SHP77 treated with DMSO at 0.1 percent for 48 hours (cell line): ENCODE measurements around the gene NKAP.
A peak's percentile ranks its signal among the peaks of the same experiment; 100 is the strongest.
"Not testable (repeated sequence)": the region's sequence is repeated elsewhere in the genome, so short reads cannot be mapped to it uniquely, and the experiment has no call there.

Source experiments
- DNase-seq: peaks from one replicate; lab custom pipeline; 2025; lab: John Stamatoyannopoulos, UW

NKAP gene

DNA sequence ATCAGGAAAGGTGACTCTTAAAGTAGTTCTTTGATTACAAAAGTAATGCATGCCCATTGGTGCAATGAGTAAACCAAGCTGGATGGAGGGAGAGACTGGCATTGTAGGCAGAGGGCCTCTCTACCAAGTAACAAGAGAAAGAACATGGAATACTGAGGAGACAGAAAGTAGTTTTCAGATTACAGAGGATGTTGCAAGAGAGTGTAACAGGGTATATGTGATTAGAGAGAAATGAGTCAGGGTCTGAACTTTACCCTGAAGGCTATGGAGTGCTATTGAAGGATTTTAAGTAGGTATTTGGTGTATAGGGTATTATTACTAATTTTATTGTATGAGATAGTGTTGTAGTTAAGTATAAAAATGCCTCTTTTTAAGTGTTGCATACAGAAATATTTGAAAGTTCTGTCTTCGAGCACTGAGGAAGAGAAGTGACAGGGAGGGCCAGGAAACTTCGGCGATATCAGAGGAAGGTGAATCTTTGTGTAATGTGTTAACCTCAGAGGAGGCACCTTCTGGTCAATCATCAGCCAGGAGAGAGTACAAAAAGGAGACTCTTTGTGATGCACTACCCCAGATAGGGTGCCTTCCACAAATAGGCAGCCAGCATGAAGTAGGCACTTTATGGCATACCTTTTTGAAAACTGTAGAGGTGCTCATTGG lies 8.2 kb downstream of the NKAP start:
- no peak for DNase-seq

DNA sequence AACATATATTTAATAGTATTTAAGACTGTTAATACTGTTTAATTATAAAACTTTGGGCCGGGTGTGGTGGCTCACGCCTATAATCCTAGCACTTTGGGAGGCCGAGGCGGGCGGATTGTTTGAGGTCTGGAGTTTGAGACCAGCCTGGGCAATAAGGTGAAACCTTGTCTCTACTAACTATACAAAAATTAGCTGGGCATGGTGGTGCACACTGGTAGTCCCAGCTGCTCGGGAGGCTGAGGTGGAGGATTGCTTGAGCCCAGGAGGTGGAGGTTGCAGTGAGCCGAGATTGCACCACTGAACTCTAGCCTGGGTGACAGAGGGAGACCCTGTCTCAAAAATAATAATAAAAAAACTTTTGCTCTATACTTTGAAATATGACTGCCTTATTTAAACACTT lies 21.2 kb downstream of the NKAP start:
- not testable (repeated sequence) for DNase-seq

DNA sequence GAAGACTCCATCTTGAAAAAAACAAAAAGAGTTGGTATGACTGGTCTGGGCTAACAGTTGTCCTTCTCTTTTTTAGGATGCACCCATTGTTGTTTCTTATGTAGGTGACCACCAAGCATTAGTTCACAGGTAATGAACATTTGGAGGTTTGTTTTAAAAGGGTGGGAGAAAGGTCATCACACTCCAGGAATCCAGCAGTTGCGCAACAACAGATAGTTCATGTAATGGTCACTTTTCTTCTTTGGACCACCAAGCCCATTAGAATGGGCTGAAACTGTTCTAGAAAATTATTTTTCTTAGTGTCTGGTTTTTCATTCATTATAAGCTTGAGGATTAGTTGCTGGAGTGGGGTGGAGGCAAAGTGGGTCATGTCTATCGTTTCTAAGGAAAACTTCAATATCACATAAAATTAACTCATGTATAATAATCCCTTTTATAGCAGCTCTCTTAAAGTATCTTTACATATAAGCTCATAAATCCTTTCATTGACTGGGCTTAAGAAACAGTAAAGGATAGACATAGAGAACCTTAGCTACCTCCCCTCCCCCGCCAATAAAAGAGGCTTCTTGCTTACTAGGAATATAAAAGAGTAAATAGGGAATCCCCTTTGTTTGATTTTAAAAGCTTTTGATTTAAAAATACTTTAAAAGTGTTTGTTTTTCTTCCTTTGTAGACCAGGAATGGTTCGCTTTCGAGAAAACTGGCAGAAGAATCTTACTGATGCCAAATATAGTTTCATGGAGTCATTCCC lies 23.5 kb downstream of the NKAP start:
- DNase-seq: no peak

DNA sequence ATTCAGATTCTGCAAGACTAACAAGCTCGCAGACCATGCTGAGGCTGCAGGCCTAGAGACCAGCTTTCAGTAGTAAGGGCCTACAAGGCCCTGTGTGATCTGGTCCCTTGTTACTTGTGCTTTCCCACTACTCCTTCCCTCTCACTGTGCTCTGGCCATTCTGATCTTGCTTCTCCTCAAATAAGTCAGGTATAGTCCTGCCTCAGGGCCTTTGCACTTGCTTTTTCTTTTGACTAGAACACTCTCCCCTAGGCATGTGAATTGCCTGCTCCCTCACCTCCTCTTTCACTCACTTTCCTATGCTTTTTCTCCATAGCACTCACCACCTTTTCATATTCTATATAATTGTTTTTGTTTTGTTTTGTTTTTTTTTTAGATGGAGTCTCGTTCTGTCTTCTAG lies 25.7 kb downstream of the NKAP start:
- DNase-seq: no peak

- DNase-seq: no peak
These were observed 27.2 kb downstream of the NKAP start for GRCh38 chrX:119916310-119916709.

DNA sequence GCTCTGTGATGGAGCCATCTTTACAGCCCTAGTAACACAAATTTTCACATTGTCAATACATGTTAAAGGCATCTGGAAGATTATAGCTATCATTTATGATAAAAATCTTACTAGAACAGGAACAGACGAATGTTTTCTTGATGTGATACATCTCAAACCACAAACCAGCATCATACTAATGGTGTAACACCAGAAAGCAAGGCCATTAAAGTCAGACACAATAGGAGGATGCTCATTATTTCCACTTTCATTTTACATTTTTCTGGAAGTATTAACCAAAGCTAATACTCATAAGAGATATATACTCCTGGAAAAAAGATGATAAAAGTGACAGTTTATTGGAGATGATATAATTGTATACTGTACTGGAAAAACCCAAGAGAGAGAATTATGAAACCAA lies 42.6 kb downstream of the NKAP start:
- DNase-seq: no peak

- DNase-seq: no peak
These were observed 44.4 kb downstream of the NKAP start for GRCh38 chrX:119899125-119899524.

DNA sequence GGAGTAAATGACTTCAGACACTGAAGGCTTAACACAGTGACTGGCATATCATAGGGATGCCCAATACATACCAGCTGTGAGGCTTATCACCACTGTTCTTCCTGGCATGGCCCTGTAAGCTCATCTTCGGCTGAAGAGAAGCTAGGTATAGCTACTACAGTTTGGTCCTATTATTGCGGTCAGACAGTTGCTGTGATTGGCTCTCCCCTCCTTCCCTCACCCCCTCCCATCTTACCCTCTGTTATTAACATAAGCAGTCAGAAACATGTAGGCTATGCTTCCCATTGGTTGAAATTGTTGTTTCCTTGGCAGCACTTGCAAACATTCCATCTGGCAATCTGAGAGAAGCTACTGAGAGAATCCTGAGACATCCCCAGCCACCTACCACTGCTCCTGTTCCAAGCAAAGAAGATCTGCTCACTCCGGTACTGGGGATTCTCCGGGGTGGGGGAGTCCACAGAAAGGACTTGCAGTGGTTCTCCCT lies 47.7 kb downstream of the NKAP start, which contains the start of gene AKAP14:
TSS of gene AKAP14 (plus strand) at position 51 of the 484 bp plus-strand sequence. CDS start 7,331 bp downstream, outside the sequence.
- no peak for DNase-seq

GRCh38 chrX:119891961-119892692 lies 51.4 kb downstream of the NKAP start:
- not testable (repeated sequence) for DNase-seq

DNA sequence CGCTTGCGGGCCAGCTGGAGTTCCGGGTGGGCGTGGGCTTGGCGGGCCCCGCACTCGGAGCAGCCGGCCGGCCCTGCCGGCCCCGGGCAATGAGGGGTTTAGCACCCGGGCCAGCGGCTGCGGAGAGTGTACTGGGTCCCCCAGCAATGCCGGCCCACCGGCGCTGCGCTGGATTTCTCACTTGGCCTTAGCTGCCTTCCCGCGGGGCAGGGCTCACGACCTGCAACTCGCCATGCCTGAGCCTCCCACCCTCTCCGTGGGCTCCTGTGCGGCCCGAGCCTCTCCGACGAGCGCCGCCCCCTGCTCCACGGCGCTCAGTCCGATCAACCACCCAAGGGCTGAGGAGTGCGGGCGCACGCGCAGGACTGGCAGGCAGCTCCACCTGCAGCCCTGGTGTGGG lies 52.9 kb downstream of the NKAP start:
- DNase-seq: not testable (repeated sequence)

DNA sequence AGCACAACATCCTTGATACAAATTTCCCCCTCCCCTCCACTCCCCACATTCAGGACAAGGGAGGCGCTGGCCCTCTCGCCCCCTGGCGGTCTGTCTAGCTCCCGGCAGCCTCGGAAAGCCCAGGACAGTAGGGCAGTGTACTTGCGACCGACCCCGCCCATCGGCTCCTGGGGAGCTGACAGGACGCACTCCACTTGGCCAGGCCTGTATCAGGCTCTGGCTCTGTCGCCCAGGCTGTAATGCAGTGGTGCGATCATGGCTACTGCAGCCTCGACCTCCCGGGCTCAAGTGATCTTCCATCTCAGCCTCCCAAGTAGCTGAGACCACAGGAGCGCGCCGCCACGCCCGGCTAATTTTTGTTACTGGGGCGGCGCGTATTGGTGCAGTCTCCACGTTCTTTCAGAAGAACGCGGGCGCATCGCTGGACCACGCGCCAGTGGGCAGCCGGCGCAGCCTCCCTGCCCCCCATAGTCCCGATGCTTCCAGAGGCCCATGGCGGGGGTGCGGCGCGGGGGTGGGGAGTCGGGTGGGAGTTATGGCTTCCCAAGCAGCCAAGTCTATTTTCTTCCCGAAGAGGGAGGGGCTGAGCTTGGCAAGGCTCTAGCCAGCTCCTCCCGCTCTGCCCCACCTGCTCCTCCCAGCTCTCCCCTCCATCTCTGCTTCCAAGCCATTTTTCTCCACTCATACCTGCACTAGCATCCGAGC lies 55.7 kb downstream of the NKAP start:
- DNase-seq: no peak

- DNase-seq: peak; percentile 68
These were observed 57.8 kb downstream of the NKAP start for GRCh38 chrX:119885554-119886428.

DNA sequence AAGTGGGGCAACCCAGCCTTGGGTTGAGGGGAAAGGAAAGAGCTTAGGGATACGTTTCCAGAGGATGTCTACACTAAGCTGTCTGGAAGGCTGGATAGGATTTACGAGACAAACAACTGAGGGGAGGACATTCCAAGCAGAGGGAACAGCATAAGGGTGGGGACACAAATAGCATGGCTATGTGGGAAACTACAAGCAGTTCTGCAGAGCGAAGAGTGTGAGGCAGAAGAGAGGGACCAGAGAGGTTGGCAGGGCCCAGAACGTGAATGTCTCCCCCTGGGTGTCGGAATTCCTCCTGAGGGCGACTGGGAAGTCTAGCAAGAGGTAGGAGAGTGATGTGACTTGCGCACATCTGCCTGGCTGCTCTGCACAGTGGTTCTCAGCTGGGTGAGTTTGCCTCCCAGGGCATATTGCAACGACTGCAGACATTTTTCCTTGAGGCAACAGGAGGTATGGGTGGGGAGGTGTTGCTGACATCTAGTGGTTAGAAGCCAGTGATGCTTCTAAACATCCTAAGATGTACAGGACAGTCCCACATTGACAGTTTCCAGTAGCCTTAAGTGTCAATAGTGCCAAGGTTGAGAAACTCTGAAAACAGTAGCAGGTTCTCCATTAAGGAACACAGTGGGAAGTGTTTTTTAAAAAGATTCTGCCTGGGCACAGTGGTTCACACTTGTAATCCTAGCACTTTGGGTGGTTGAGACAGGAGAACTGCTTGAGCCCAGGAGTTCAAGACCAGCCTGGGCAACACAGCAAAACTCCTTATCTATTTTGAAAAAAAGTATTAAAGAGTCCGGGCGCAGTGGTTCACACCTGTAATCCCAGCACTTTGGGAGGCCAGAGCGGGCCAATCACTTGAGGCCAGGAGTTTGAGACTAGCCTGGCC lies 62.8 kb downstream of the NKAP start:
- peak; percentile 3 for DNase-seq

- DNase-seq: no peak
These were observed 63.5 kb downstream of the NKAP start for GRCh38 chrX:119880076-119880475.

DNA sequence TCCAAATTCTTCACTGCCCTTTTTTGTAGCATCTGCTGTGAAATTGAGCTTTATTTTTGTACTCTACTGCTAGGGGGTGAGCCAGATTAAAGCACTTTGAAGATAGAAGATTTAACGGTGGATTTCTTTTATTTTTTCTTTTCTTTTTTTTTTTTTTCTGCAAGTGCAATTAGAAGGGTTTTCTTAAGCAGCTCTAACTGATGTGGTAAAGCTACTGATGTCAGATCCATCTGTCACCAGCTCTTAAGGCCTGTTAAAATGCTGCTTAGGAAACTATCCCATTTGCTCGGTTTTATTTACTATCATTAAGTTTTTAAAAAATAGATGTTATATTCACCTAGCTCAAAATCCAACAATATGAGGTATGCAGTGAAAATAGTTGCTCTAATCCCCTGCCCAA lies 64.8 kb downstream of the NKAP start:
- no peak for DNase-seq

- peak; percentile 46 for DNase-seq
These were observed 71.8 kb downstream of the NKAP start, which contains the start of the genes NDUFA1 and RNF113A for GRCh38 chrX:119871599-119872395. TSS of gene NDUFA1 (plus strand) at chrX:119871832. CDS start at chrX:119871912, 80 bp downstream. TSS of gene RNF113A (minus strand) at chrX:119871733. CDS start at chrX:119871613, 120 bp downstream.

DNA sequence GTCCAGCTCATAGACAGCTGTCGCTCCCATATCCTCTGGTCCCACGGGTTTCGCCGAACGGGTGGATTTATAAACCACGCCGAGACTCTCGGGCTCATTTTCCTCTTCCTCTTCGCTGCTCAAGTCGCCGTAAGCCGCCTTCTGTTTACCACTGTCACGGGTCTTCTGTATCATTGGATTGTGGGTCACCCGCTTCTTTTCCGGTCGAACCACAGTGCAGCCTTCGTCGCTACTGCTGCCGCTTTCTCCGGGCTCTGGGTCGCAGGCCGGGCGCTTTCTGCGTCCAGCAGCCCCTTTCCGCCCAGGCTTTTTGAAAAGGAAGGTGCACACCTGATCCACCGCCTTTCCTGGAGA lies 72.3 kb downstream of the NKAP start:
- no peak for DNase-seq
